Activated effector memory CD4-positive, alpha-beta T cell treated with Interleukin-2 at 50 U/mL for 16 hours (primary cell): Measurements from ENCODE around the gene FCRL1.

Experiments
- DNase-seq: peaks from one replicate; pipeline ENCODE4 v3.0.0-alpha.2; 2020

Gene FCRL1

GRCh38 chr1:157819896-157820295 lies at the start of gene FCRL1:
TSS of gene FCRL1 (minus strand) at chr1:157820120. CDS start at chr1:157820037, 83 bp downstream.
- DNase-seq, result no peak

DNA sequence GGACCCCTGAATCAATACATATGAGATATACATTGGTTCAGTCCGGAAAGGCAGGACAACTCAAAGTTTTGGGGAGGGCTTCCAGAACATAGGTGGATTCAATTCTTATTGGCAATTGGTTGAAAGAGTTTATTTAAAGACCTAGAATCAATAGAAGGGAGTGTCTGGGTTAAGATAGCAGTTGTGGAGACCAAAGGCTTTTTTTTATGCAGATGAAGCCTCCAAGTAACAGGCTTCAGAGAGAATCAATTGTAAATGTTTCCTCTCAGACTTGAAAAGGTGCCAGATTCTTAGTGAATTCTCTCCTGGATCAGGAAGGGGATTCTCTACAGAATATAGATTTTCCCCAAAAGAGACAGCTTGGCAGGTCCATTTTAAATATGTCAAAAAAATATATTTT lies 48.7 kb upstream of the FCRL1 start:
- DNase-seq, result no peak

DNA sequence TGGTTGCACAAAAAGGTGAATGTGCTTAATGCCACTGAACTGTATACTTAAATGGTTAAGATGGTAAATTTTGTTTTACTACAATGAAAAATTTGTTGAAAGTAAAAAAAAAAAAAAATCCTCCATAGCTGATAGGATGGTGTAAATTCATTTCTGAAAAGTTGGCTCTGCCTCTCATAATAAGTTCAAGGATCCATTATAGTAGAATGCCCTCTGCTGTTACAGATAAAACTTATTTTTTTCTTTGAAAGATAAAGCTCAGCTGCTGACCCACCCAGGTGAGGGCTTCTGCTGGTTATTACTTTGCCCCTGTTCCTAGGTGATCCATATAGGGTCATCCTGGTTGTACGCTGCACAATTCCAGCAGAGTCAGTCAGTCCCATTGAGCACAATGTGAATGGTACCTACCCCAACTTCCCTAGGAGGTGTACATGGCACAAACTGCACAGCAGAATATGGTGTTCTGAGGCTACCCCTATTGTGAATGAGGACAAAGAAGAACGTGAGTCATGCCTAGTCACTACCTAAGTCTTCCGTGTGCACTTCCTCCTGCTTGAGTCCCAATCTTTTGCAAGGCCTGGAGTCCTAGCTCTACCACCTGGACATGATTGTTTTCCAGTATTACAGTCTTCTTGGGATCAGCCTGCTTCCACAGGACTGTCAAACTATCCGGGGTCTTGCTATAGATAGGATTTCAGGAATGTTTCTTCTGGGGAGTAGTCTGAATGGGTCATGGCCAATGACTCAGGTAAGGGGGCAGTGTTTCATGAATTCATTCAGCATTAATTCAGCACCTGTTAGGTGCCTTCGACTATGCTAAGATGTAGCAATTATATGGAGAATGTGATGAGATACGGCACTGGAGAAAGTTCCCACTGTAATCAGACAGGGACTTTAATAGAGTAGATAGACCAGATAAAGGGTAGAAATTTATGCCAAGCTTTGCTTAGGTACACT lies 42.5 kb upstream of the FCRL1 start:
- no peak for DNase-seq

DNA sequence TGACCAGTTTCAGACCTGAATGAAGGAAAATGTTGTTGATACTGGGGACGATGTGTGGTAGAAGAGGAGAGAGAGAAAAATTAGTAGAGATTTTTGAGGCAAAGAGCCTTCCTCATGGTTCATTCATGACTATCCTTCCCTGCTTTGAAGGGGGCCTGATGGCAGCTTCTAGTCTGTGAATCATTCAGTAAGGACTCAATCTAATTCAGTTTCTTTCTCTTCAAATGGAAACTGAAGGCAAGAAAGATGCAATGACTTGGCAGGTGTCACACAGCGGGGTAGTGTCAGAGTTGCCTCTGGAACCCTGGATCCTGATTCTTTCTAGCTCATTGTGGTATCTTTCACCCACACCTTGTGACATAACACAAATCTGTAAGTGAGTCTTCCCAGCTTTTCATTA lies 36.6 kb upstream of the FCRL1 start:
- no peak for DNase-seq

- DNase-seq, result no peak
Measured at GRCh38 chr1:157852476-157852875, 32.6 kb upstream of the FCRL1 start.

GRCh38 chr1:157849229-157849875 lies 29.4 kb upstream of the FCRL1 start:
- no peak for DNase-seq

GRCh38 chr1:157844089-157844830 lies 24.3 kb upstream of the FCRL1 start:
- no peak for DNase-seq

- no peak for DNase-seq
Measured at GRCh38 chr1:157842939-157843338, 23.0 kb upstream of the FCRL1 start.

GRCh38 chr1:157841708-157842107 lies 21.8 kb upstream of the FCRL1 start, which contains the start of gene CD5L:
TSS of gene CD5L (minus strand) at chr1:157841808. CDS start at chr1:157841701, 107 bp downstream.
- no peak for DNase-seq

DNA sequence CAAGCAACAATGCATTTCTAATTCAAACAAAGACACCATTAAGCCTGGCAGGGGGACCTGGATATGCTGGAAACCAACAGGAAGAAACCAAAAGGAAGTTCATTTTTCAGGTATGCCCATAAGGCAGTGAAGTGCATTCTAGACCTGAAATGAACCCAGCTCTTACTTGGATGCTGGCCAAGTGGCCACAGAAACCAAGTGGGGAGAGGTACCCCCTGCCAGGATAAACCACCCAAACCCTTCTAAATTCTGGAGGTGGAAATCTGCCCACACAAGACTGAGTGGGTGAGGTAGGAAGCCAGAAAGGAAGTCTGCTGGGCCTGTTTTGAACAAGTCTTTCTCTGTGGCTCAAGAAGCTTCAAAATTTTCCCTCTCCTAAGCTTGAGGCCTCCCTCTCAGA lies 19.0 kb upstream of the FCRL1 start:
- no peak for DNase-seq

- no peak for DNase-seq
Measured at GRCh38 chr1:157834430-157834829, 14.5 kb upstream of the FCRL1 start.

DNA sequence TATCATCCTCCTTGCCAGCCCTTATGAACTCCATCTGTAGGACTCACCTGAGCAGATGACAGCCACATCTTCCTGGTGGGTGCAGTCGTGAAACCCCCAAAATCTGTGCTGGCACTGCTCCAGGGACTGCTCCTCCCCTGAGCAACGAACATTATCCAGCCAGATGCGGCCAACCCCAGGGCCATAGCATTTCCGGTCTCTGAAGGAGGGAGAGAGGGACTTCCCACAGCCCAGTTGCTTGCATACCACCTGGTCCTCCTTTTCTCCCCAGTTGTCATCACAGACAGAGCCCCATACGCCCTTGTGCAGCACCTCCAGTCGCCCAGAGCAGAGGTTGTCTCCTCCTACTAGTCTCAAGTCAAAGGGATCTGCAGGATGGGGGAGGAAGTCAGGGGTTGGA lies 13.2 kb upstream of the FCRL1 start:
- no peak for DNase-seq

GRCh38 chr1:157831968-157832626 lies 12.2 kb upstream of the FCRL1 start:
- no peak for DNase-seq

DNA sequence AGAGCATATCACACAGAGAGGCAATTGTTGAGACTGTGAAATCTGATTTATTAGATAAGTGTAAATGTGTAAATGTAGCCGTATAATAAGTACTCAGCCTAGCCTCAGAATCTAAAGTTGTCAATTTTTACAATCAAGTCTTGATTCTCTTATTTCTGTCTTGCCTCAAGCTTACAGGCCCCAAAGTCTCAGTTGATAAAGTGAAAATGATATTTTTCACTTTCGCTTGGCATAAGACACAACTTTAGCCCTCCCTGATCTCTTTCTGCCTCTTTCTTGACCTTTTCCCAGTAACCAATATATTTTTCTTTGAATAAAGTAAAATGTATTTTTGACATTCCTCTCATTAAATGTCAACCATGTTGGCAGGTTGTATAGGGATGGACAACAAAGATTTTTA lies 11.0 kb upstream of the FCRL1 start:
- DNase-seq, result no peak

DNA sequence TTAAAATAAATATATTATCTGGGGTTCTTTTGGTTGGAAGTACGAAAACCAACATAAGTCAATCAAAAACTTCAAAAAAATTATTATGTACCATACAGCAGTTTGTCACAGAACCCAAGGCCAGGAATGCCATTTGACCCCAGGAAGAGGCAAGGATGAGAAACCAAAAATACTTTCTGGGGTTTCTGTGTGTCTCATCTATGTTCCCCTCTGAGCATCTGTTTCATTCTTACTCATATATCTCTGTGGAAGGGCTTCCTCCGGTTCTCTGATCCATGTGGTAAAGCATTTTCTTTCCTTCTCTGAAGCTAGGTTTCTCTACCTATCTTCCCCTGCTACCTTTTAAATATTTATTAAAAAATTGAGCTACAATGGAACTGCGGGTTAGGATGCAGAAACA lies 9.8 kb upstream of the FCRL1 start:
- DNase-seq, result no peak

- no peak for DNase-seq
Measured at GRCh38 chr1:157829210-157829609, 9.3 kb upstream of the FCRL1 start.

DNA sequence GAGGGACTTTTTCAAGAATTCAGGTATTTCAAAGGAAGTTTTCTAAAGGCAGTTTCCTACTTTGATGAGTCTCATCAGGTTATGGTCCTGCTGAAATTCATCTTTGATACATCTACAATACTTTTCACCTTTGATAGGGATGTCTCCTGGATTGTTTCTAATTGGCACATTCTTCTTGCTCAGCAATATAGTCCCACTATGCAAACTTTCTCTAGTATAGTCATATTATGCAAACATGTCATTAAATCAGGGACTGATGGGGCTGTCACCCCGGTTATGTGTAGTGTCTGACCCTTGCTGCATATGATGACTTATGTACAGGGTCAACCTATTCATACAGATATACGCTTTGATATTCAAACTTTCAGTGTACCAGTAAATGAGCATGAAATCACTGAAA lies 379 bp upstream of the FCRL1 start:
- DNase-seq, result no peak

GRCh38 chr1:157819215-157819614 lies 705 bp downstream of the FCRL1 start:
- DNase-seq, result no peak

GRCh38 chr1:157813269-157813668 lies 6.7 kb downstream of the FCRL1 start:
- no peak for DNase-seq

DNA sequence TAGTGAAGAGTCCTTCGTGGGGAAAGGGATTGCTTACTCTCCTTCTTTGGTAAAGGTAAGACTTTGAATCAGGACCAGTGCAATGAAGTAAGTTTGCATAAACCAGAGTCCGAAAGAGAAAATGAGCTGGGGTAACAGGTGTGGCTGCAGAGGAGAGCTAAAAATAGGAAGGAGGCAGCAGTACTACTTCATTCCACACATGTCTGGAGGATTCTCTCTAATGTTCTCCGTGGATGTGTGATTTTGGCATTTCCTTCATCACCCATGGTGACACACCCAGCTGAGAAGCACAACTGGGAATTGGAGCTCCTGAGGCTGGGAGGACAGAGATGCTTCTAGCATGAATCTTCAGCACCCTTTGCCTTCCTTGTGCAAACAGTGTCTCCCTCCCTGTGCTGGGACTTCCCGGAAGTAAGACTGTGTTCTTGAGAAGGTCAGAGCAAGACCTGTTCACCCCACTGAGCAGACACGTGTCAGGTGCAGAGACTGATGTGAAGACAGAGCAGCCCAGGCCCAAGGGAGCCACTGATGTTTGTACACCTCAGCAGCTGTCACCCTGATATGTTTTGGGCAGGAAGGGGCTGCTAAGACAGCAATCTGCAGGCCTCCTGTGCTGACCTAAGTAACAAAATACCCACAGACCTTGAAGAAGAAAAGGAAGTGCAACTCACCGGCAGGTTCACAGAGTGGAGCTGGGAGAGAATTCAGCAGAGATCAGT lies 13.3 kb downstream of the FCRL1 start:
- DNase-seq, result no peak

DNA sequence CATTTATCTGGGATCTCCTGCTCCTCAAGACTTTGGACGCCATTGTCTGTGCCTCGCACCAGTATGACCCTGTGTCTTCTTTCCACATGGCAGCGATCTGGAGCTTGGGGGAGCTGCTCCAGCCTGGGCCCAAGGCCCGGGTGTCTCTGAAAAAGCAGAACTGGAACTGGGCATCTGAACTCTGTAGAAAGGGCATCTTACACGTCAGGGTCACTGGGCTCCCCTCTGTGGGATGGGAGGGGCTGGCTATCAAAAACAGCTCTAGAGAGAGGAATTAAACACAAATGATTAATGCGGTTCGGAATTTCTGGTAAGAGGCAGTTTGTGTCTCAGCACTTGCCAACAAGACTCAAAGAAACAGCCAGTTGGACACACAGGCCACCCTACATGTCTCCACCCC lies 16.1 kb downstream of the FCRL1 start:
- DNase-seq, result no peak

DNA sequence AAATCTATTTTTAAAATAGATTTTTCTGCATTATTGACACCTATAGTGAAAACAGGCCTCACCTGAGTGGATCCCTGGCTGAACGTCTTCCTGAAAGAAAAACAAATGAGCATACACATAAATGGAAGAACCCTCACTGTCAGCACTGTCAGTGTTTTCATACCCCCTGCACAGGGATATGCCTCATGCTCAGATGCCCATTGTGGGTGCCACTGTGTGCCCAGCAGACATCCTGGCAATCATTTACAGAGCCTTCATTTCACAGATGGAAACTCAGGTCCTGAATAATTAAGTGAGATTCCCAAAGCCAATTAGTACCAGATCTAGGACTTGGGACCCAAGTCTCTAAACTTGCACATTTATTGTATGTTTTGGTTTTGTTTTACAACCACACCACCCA lies 19.9 kb downstream of the FCRL1 start:
- no peak for DNase-seq
